Liver (tissue), 9 donors: Measurements from ENCODE around the gene MAP4K4. TPM values are rescaled to one million over a fixed set of nuclear protein-coding genes. Genes with fewer than 3 reads are reported as not detected.
A peak's percentile ranks its signal among the peaks of the same experiment; 100 is the strongest.

Experiments used
- DNase-seq: peaks from one replicate; pipeline ENCODE4 v3.0.0-alpha.2; 2017; ENCODE audit warnings: low spot score
- H3K27ac ChIP-seq, 2 donors: one replicate each; pipeline ENCODE4 v1.7.0; 2013; ENCODE audit warnings: inconsistent platforms in 2 of 2, low read length in 2 of 2, control low read depth in 1 of 2, low read depth in 1 of 2, mild to moderate bottlenecking in 1 of 2
- H3K27me3 ChIP-seq, 4 donors: one replicate each; pipeline versions ENCODE4 v1.6.1 to v1.7.0; 2013; ENCODE audit warnings: low read length in 3 of 4, inconsistent platforms in 1 of 4, mild to moderate bottlenecking in 1 of 4, moderate library complexity in 1 of 4; ENCODE audit not compliant: control insufficient read depth in 4 of 4, insufficient read depth in 4 of 4
- H3K36me3 ChIP-seq, 4 donors: one replicate each; pipeline versions ENCODE4 v1.6.1 to v1.7.0; 2013; ENCODE audit warnings: low read length in 3 of 4, mild to moderate bottlenecking in 3 of 4, low read depth in 1 of 4, moderate library complexity in 1 of 4; ENCODE audit not compliant: control insufficient read depth in 4 of 4, insufficient read depth in 3 of 4
- H3K4me1 ChIP-seq, 4 donors: one replicate each; pipeline versions ENCODE4 v1.6.1 to v1.7.0; 2013; ENCODE audit warnings: low read length in 3 of 4, mild to moderate bottlenecking in 3 of 4, moderate library complexity in 1 of 4; ENCODE audit not compliant: control insufficient read depth in 4 of 4, insufficient read depth in 4 of 4
- H3K4me3 ChIP-seq, 3 donors: one replicate each; pipeline versions ENCODE4 v1.6.1 to v1.7.0; 2013; ENCODE audit warnings: low read length in 3 of 3, control low read depth in 1 of 3, low read depth in 1 of 3, mild to moderate bottlenecking in 1 of 3
- H3K9ac ChIP-seq, 2 donors: one replicate each; pipeline ENCODE4 v1.7.0; 2013; ENCODE audit warnings: low read length in 2 of 2, mild to moderate bottlenecking in 2 of 2, moderate library complexity in 2 of 2, control low read depth in 1 of 2, low read depth in 1 of 2
- H3K9me3 ChIP-seq, 4 donors: one replicate each; pipeline versions ENCODE4 v1.6.1 to v1.7.0; 2013; ENCODE audit warnings: low read length in 3 of 4; ENCODE audit not compliant: control insufficient read depth in 4 of 4
- ATF3 ChIP-seq: IDR thresholded peaks from 2 replicates; pipeline ENCODE4 v1.6.1; 2016; ENCODE audit warnings: antibody characterized with exemption
- CTCF ChIP-seq: fragments of 150-350 bp; IDR thresholded peaks from 2 replicates; pipeline ENCODE4 v1.5.1; 2017; ENCODE audit warnings: improper control_type of control experiment, low read depth, low read length; ENCODE audit not compliant: missing input control
- EGR1 ChIP-seq, 2 donors: IDR thresholded peaks; 2 replicates each; pipeline ENCODE4 v1.6.1; 2016 to 2018; ENCODE audit warnings: antibody characterized with exemption in 2 of 2, low read depth in 2 of 2
- FOXA1 ChIP-seq: IDR thresholded peaks from 2 replicates; pipeline ENCODE4 v1.6.1; 2016; ENCODE audit warnings: antibody characterized with exemption
- FOXA2 ChIP-seq: IDR thresholded peaks from 2 replicates; pipeline ENCODE4 v1.6.1; 2016; ENCODE audit warnings: antibody characterized with exemption
- GABPA ChIP-seq, 2 donors: IDR thresholded peaks in 1 of 2; conservative IDR thresholded peaks in 1 of 2; 2 replicates each; pipeline ENCODE4 v1.6.1; 2016; ENCODE audit warnings: antibody characterized with exemption in 2 of 2, mild to moderate bottlenecking in 1 of 2, moderate library complexity in 1 of 2
- HNF4A ChIP-seq, 2 donors: conservative IDR thresholded peaks; 2 replicates each; pipeline ENCODE4 v1.6.1; 2016; ENCODE audit warnings: antibody characterized with exemption in 2 of 2, mild to moderate bottlenecking in 2 of 2
- HNF4G ChIP-seq: IDR thresholded peaks from 2 replicates; pipeline ENCODE4 v1.6.1; 2016; ENCODE audit warnings: antibody characterized with exemption
- JUND ChIP-seq, 2 donors: IDR thresholded peaks; 2 replicates each; pipeline ENCODE4 v1.6.1; 2016; ENCODE audit warnings: antibody characterized with exemption in 2 of 2
- MAX ChIP-seq: IDR thresholded peaks from 2 replicates; pipeline ENCODE4 v1.6.1; 2016; ENCODE audit warnings: antibody characterized with exemption
- NR2F2 ChIP-seq: IDR thresholded peaks from 2 replicates; pipeline ENCODE4 v1.6.1; 2016; ENCODE audit warnings: antibody characterized with exemption
- RAD21 ChIP-seq, 2 donors: IDR thresholded peaks; 2 replicates each; pipeline ENCODE4 v1.6.1; 2016; ENCODE audit warnings: antibody characterized with exemption in 2 of 2, mild to moderate bottlenecking in 2 of 2
- REST ChIP-seq: IDR thresholded peaks from 2 replicates; pipeline ENCODE4 v1.6.1; 2016; ENCODE audit warnings: antibody characterized with exemption, mild to moderate bottlenecking
- SP1 ChIP-seq: IDR thresholded peaks from 2 replicates; pipeline ENCODE4 v1.6.1; 2018; ENCODE audit warnings: antibody characterized with exemption, mild to moderate bottlenecking
- TAF1 ChIP-seq: conservative IDR thresholded peaks from 2 replicates; pipeline ENCODE4 v1.6.1; 2016; ENCODE audit warnings: antibody characterized with exemption, mild to moderate bottlenecking
- YY1 ChIP-seq: IDR thresholded peaks from 2 replicates; pipeline ENCODE4 v1.6.1; 2016; ENCODE audit warnings: antibody characterized with exemption, mild to moderate bottlenecking
- WGBS: extraction: QIAGEN DNeasy Blood & Tissue Kit; methylation state at CpG from one replicate; pipeline ENCODE4 v1.1.7; 2013; 5-methylcytosine and 5-hydroxymethylcytosine counted together
- polyA plus RNA-seq, 2 donors: library from polyadenylated mRNA; stranded (reverse) in 1 of 2; unstranded in 1 of 2; fragments of 200-250 nt in 1 of 2; fragments of >200 nt in 1 of 2; fragmentation: Nextera tagmentation in 1 of 2; extraction: Ambion mirVana in 1 of 2; gene quantifications; one replicate each; pipeline versions ENCODE4 v1.2.1 to v1.2.3, GENCODE V29; 2013 to 2015
- total RNA-seq, 2 donors: library from RNA; depleted of rRNA; stranded (reverse); fragments of >200 nt; gene quantifications; one replicate each; pipeline ENCODE4 v1.2.3, GENCODE V29; 2014
- donor health status: healthy.
- donor health status: healthy.
- donor health status: healthy.
- donor health status: healthy.
- donor health status: healthy.

The MAP4K4 gene
- total and polyA plus RNA-seq, 4 donors, result 9.1 to 40.0 (median 23.6) TPM

- DNase-seq, result no peak
Observed at GRCh38 chr2:101775636-101776035, 78.1 kb downstream of the MAP4K4 start.

GRCh38 chr2:101776172-101777043 lies 78.9 kb downstream of the MAP4K4 start:
- H3K4me3 ChIP-seq, result no peak overlapping the region
- 60% methylated on average over 10 of the region's 10 CpGs for WGBS

More at GRCh38 chr2:101775636-101776035, 78.1 kb downstream of the MAP4K4 start:
- 91% methylated on average over 8 of the region's 8 CpGs for WGBS
- Histone ChIP-seq H3K36me3 (no peaks in the 10 kb centered on the region), H3K27ac (no peak overlapping the region), H3K9me3 (no peaks in the 10 kb centered on the region), H3K4me3 (no peak overlapping the region), H3K9ac (no peak overlapping the region), H3K27me3 (no peaks in the 10 kb centered on the region), H3K4me1 (peaks cover 12 to 54% (median 30%) of the 10 kb centered on the region in 4 donors)
- TF ChIP-seq TAF1, result no peak
- no peak for TF ChIP-seq REST
- no peak for TF ChIP-seq RAD21 (IDR thresholded peaks at IDR 0.05)
- no peak for TF ChIP-seq SP1
- no peak for TF ChIP-seq HNF4A (conservative IDR thresholded peaks at IDR 0.05)
- no peak for TF ChIP-seq EGR1 (IDR thresholded peaks at IDR 0.05; ENCODE audit: low read depth in 2 of 2)
- no peak for TF ChIP-seq MAX
- no peak for TF ChIP-seq GABPA (IDR thresholded peaks at IDR 0.05 in 1 of 2, conservative IDR thresholded peaks at IDR 0.05 in 1 of 2)
- no peak for TF ChIP-seq FOXA1
- no peak for TF ChIP-seq FOXA2
- no peak for TF ChIP-seq YY1
- TF ChIP-seq HNF4G, result no peak

More at GRCh38 chr2:101776172-101777043, 78.9 kb downstream of the MAP4K4 start:
- Histone ChIP-seq H3K9ac (no peak overlapping the region), H3K4me1 (peaks cover 15 to 54% (median 30%) of the 10 kb centered on the region in 4 donors), H3K9me3 (no peaks in the 10 kb centered on the region), H3K27ac (no peak overlapping the region), H3K36me3 (no peaks in the 10 kb centered on the region), H3K27me3 (no peaks in the 10 kb centered on the region)
- no peak for TF ChIP-seq REST
- no peak for TF ChIP-seq FOXA2
- TF ChIP-seq JUND (IDR thresholded peaks at IDR 0.05), result no peak
- TF ChIP-seq YY1, result no peak
- peak; percentile 21 for TF ChIP-seq CTCF
- peak in 1 of 2 donors; percentile 60 for TF ChIP-seq RAD21 (IDR thresholded peaks at IDR 0.05)
- no peak for TF ChIP-seq NR2F2
- TF ChIP-seq ATF3, result no peak
- TF ChIP-seq HNF4A (conservative IDR thresholded peaks at IDR 0.05), result peak in 1 of 2 donors; percentile 17
- no peak for TF ChIP-seq HNF4G
- DNase-seq, result no peak
